HCT116 (cell line): ENCODE data around the gene OR6B1.

Source experiments
- CTCF ChIP-seq, 3 experiments: fragments of 200-600 bp in 1 of 3; sonication (generic) in 1 of 3; IDR thresholded peaks in 2 of 3; conservative IDR thresholded peaks in 1 of 3; 2 replicates each; pipeline ENCODE4 v1.5.1; 2012 to 2017; ENCODE audit warnings: low read depth in 2 of 3, low read length in 2 of 3, antibody characterized with exemption in 1 of 3, borderline replicate concordance in 1 of 3, control low read depth in 1 of 3, mild to moderate bottlenecking in 1 of 3, mixed read lengths in 1 of 3, mixed run types in 1 of 3, moderate library complexity in 1 of 3; ENCODE audit not compliant: insufficient read depth in 1 of 3
- EZH2 ChIP-seq: fragments of 200-600 bp; sonication (generic); IDR thresholded peaks from 2 replicates; pipeline ENCODE4 v1.6.1; 2017; ENCODE audit warnings: antibody characterized with exemption, mixed run types
- EZH2phosphoT487 ChIP-seq: fragments of 200-600 bp; IDR thresholded peaks from 2 replicates; pipeline ENCODE4 v1.6.1; 2018; ENCODE audit warnings: antibody characterized with exemption, borderline replicate concordance
- JUND ChIP-seq: IDR thresholded peaks from 2 replicates; pipeline ENCODE4 v1.6.1; 2012
- POLR2A ChIP-seq: IDR thresholded peaks from 2 replicates; pipeline ENCODE4 v1.7.0; 2011; ENCODE audit warnings: borderline replicate concordance; ENCODE audit not compliant: insufficient read depth, insufficient read length; ENCODE audit errors: extremely low read depth
- POLR2AphosphoS5 ChIP-seq: IDR thresholded peaks from 2 replicates; pipeline ENCODE4 v1.6.1; 2011; ENCODE audit warnings: mild to moderate bottlenecking, low read depth, low read length, moderate library complexity
- SIN3A ChIP-seq: IDR thresholded peaks from 2 replicates; pipeline ENCODE4 v1.6.1; 2012; ENCODE audit warnings: low read depth
- SP1 ChIP-seq: IDR thresholded peaks from 2 replicates; pipeline ENCODE4 v1.6.1; 2012; ENCODE audit warnings: low read depth
- YY1 ChIP-seq: IDR thresholded peaks from 2 replicates; pipeline ENCODE4 v1.6.1; 2011; ENCODE audit warnings: low read length, low read depth, moderate library complexity, mild to moderate bottlenecking; ENCODE audit not compliant: insufficient replicate concordance; ENCODE audit errors: extremely low read depth
- ZBTB33 ChIP-seq: IDR thresholded peaks from 2 replicates; pipeline ENCODE4 v1.6.1; 2011; ENCODE audit warnings: mild to moderate bottlenecking, low read length, moderate library complexity; ENCODE audit not compliant: insufficient replicate concordance; ENCODE audit errors: extremely low read depth
- ZNF274 ChIP-seq: fragments of 200-500 bp; sonication (Bioruptor generic); IDR thresholded peaks from 2 replicates; pipeline ENCODE4 v1.6.1; 2014; ENCODE audit warnings: mild to moderate bottlenecking, low read depth, low read length, inconsistent platforms

GRCh38 chr7:144035385-144035784, 35.3 kb downstream of the OR6B1 start:
- TF ChIP-seq CTCF (IDR thresholded peaks at IDR 0.05 in 2 of 3, conservative IDR thresholded peaks at IDR 0.05 in 1 of 3; ENCODE audit: borderline replicate concordance in 1 of 3, insufficient read depth in 1 of 3, low read depth in 2 of 3, low read length in 2 of 3): no peak
- TF ChIP-seq SIN3A: no peak
- no peak for TF ChIP-seq POLR2AphosphoS5
- no peak for TF ChIP-seq SP1
- no peak for TF ChIP-seq YY1
- TF ChIP-seq EZH2: no peak
- TF ChIP-seq JUND: no peak
- TF ChIP-seq POLR2A: no peak
- no peak for TF ChIP-seq ZBTB33
- TF ChIP-seq ZNF274: no peak
- no peak for TF ChIP-seq EZH2phosphoT487
